ENCODE measurements around the gene HNRNPF.

Gene HNRNPF

GRCh38 chr10:43410345-43410744, 1.4 kb upstream of the HNRNPF start:
- peaks cover 21% of the 10 kb centered on the region for H3K4me1 Mint-ChIP-seq
- peak overlapping the region; percentile 99 for H3K27ac Mint-ChIP-seq
- peaks cover 28% of the 10 kb centered on the region for H3K36me3 Mint-ChIP-seq (ENCODE audit: low read depth)
- peak overlapping the region; percentile 96 for H3K4me3 Mint-ChIP-seq
- DNase-seq (no peak), ATAC-seq (no peak)
- H3K27me3 Mint-ChIP-seq, result no peaks in the 10 kb centered on the region
- H3K9me3 Mint-ChIP-seq, result no peaks in the 10 kb centered on the region

GRCh38 chr10:43409385-43410109, 561 bp upstream of the HNRNPF start:
- Mint-ChIP-seq H3K4me3 (peak overlapping the region; percentile 96), H3K4me1 (peaks cover 25% of the 10 kb centered on the region), H3K9me3 (no peaks in the 10 kb centered on the region), H3K27me3 (no peaks in the 10 kb centered on the region), H3K27ac (peak overlapping the region; percentile 99), H3K36me3 (ENCODE audit: low read depth) (peaks cover 35% of the 10 kb centered on the region)
- ATAC-seq, result peak; percentile 0
- peak; percentile 69 for DNase-seq

DNA sequence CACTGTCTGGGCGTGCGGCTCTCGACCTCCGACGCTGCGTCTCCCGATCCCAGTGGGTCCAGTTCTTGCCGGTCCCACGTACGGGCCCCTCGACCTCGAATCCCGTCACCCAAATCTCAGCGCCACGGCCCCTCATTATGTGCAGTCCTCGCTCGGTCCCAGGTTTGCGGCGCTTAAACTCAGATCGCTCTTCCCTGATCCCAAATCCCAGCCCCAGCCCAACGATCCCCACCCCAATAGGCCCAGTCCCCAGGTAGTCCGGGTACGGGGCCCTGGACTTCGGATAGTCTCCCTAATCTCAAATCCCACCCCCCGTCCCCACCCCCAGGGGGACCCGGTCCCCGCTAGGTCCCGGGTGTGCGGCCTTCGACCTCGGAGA, 666 bp downstream of the HNRNPF start:
- Mint-ChIP-seq H3K4me1 (peaks cover 38% of the 10 kb centered on the region), H3K36me3 (ENCODE audit: low read depth) (peaks cover 47% of the 10 kb centered on the region), H3K27me3 (no peaks in the 10 kb centered on the region), H3K9me3 (no peaks in the 10 kb centered on the region), H3K27ac (peak overlapping the region; percentile 99), H3K4me3 (peak overlapping the region; percentile 96)
- no peak for DNase-seq
- no peak for ATAC-seq

GRCh38 chr10:43407576-43408330, 1.2 kb downstream of the HNRNPF start:
- H3K4me3 Mint-ChIP-seq, result peak overlapping the region; percentile 96
- ATAC-seq (peak; percentile 58), DNase-seq (peak; percentile 94)
- no peaks in the 10 kb centered on the region for H3K27me3 Mint-ChIP-seq
- H3K9me3 Mint-ChIP-seq, result no peaks in the 10 kb centered on the region
- peak overlapping the region; percentile 99 for H3K27ac Mint-ChIP-seq
- peaks cover 42% of the 10 kb centered on the region for H3K4me1 Mint-ChIP-seq
- H3K36me3 Mint-ChIP-seq (ENCODE audit: low read depth), result peaks cover 53% of the 10 kb centered on the region

DNA sequence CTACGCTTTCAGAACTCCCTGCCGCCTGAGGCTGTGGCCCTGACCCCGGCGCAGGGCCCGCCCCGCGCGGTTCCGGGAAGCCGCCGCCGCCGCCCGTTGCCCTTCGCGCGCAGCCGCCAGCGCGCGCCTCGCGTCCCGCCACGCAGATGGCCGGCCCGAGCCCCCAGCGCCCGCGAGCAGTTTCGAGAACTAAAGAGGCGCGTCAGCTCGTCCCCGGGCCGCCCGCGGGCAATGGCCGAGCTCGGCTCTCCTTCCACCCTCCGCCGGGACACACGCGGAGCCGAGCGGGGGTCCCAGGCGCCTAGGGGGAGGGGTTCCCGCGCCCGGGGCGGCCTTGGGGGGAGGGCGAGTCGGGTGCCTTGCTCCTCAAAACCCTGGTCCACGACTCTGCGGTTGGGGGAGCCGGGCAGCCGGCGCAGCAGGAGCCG, 1.8 kb downstream of the HNRNPF start:
- Mint-ChIP-seq H3K9me3 (no peaks in the 10 kb centered on the region), H3K27me3 (no peaks in the 10 kb centered on the region), H3K4me1 (peaks cover 48% of the 10 kb centered on the region), H3K27ac (peak overlapping the region; percentile 99), H3K4me3 (peak overlapping the region; percentile 96), H3K36me3 (ENCODE audit: low read depth) (peaks cover 59% of the 10 kb centered on the region)
- ATAC-seq (no peak), DNase-seq (peak; percentile 67)

GRCh38 chr10:43404704-43405084, 4.3 kb downstream of the HNRNPF start:
- no peaks in the 10 kb centered on the region for H3K9me3 Mint-ChIP-seq
- peaks cover 80% of the 10 kb centered on the region for H3K36me3 Mint-ChIP-seq (ENCODE audit: low read depth)
- H3K4me3 Mint-ChIP-seq, result peak overlapping the region; percentile 96
- H3K27ac Mint-ChIP-seq, result peak overlapping the region; percentile 93
- no peaks in the 10 kb centered on the region for H3K27me3 Mint-ChIP-seq
- ATAC-seq (no peak), DNase-seq (no peak)
- H3K4me1 Mint-ChIP-seq, result peaks cover 60% of the 10 kb centered on the region

GRCh38 chr10:43403911-43404703, 4.9 kb downstream of the HNRNPF start:
- H3K4me3 Mint-ChIP-seq, result peak overlapping the region; percentile 96

GRCh38 chr10:43402880-43403452, 6.0 kb downstream of the HNRNPF start:
- H3K27ac Mint-ChIP-seq, result peak overlapping the region; percentile 93
- H3K27me3 Mint-ChIP-seq, result no peaks in the 10 kb centered on the region
- no peak for DNase-seq
- no peaks in the 10 kb centered on the region for H3K9me3 Mint-ChIP-seq
- H3K36me3 Mint-ChIP-seq (ENCODE audit: low read depth), result peaks cover 86% of the 10 kb centered on the region
- no peak for ATAC-seq
- H3K4me3 Mint-ChIP-seq, result peak overlapping the region; percentile 96
- H3K4me1 Mint-ChIP-seq, result peaks cover 75% of the 10 kb centered on the region

More at GRCh38 chr10:43403911-43404703, 4.9 kb downstream of the HNRNPF start:
- no peaks in the 10 kb centered on the region for H3K9me3 Mint-ChIP-seq
- peak overlapping the region; percentile 93 for H3K27ac Mint-ChIP-seq
- no peak for DNase-seq
- H3K4me1 Mint-ChIP-seq, result peaks cover 63% of the 10 kb centered on the region
- H3K36me3 Mint-ChIP-seq (ENCODE audit: low read depth), result peaks cover 83% of the 10 kb centered on the region
- ATAC-seq, result no peak
- no peaks in the 10 kb centered on the region for H3K27me3 Mint-ChIP-seq

DNA sequence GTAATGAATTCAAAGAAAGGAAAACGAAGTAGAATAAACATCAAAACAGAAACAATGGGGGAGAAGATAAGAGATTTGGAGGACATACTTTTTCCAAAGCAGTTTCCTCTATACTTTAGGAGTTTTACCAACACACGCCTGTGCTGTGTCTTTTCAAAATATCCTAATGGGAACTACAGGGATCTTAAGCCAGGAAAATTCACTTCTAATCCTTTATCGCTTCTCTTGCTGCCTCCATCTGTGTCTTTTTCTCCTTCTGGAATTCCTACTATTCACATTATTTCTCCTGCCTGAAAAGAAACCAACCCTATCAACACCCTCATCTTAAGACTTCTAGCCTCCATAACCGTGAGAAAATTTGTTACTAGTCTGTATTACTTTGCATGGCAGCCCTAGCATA, 6.8 kb downstream of the HNRNPF start:
- no peak for DNase-seq
- Mint-ChIP-seq H3K4me1 (peaks cover 80% of the 10 kb centered on the region), H3K27ac (peak overlapping the region; percentile 93), H3K27me3 (no peaks in the 10 kb centered on the region), H3K9me3 (no peaks in the 10 kb centered on the region), H3K36me3 (ENCODE audit: low read depth) (peaks cover 88% of the 10 kb centered on the region), H3K4me3 (peak overlapping the region; percentile 96)
- ATAC-seq, result no peak

DNA sequence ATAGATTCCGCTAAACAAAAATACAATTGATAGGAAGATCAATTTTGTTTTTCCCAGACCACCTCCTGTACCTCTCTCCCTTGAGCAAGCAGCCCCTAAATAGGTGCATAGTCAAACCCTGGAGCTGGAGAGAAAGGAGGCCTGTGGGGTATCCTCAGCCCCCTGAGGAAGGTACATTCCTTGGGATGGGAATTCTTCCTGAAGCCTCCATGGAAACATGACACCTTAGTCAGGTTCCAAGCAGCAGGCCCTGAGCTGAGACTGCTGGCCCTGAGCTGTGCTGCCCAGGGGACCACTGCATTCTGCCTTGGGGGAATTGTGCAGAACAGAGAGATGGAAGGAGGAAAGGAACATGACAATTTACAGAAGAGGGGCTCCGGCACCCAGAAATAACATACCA, 7.4 kb downstream of the HNRNPF start:
- Mint-ChIP-seq H3K27ac (peak overlapping the region; percentile 93), H3K4me1 (peaks cover 80% of the 10 kb centered on the region), H3K36me3 (ENCODE audit: low read depth) (peaks cover 86% of the 10 kb centered on the region), H3K27me3 (no peaks in the 10 kb centered on the region), H3K4me3 (peak overlapping the region; percentile 96), H3K9me3 (no peaks in the 10 kb centered on the region)
- no peak for DNase-seq
- no peak for ATAC-seq

GRCh38 chr10:43399320-43400310, 9.4 kb downstream of the HNRNPF start:
- Mint-ChIP-seq H3K27ac (peak overlapping the region; percentile 93), H3K4me3 (peak overlapping the region; percentile 96), H3K36me3 (ENCODE audit: low read depth) (peaks cover 86% of the 10 kb centered on the region), H3K27me3 (no peaks in the 10 kb centered on the region), H3K9me3 (no peaks in the 10 kb centered on the region), H3K4me1 (peaks cover 92% of the 10 kb centered on the region)
- DNase-seq (no peak), ATAC-seq (peak; percentile 35)

DNA sequence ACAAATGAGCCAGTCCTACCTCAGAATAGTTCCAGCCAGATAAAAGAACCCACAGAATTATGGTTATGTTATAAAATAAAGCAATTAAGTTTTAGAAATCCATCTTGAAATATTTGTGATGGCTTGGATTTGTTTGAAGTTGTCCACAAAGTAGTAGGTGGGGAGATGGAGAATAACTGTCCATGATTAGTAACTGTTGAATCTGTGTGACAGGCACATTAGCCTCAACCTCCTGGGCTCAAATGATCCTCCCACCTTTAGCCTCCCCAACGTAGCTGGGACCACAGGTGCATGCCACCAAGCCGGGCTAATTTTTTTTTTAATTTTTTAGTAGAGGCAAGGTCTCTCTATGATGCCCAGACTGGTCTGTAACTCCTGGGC, 10.1 kb downstream of the HNRNPF start:
- no peaks in the 10 kb centered on the region for H3K27me3 Mint-ChIP-seq

GRCh38 chr10:43396928-43397624, 11.9 kb downstream of the HNRNPF start:
- peak; percentile 83 for ATAC-seq
- Mint-ChIP-seq H3K27ac (peak overlapping the region; percentile 93), H3K4me1 (peaks cover 88% of the 10 kb centered on the region), H3K36me3 (ENCODE audit: low read depth) (peaks cover 85% of the 10 kb centered on the region), H3K27me3 (no peaks in the 10 kb centered on the region), H3K4me3 (peak overlapping the region; percentile 96), H3K9me3 (no peaks in the 10 kb centered on the region)
- DNase-seq, result peak; percentile 89

More for the DNA sequence above, 10.1 kb downstream of the HNRNPF start:
- peak overlapping the region; percentile 96 for H3K4me3 Mint-ChIP-seq
- no peaks in the 10 kb centered on the region for H3K9me3 Mint-ChIP-seq
- DNase-seq (no peak), ATAC-seq (no peak)
- H3K27ac Mint-ChIP-seq, result peak overlapping the region; percentile 93
- H3K4me1 Mint-ChIP-seq, result peaks cover 91% of the 10 kb centered on the region
- peaks cover 86% of the 10 kb centered on the region for H3K36me3 Mint-ChIP-seq (ENCODE audit: low read depth)

All from activated naive CD8-positive, alpha-beta T cell treated with anti-CD3 and anti-CD28 coated beads, Interleukin-2, amount 50 U/mL, for 24 hours (primary cell).